Endothelial cell of umbilical vein (primary cell): ENCODE measurements around the gene CDIP1. TPM values are rescaled to one million over a fixed set of nuclear protein-coding genes. Genes with fewer than 3 reads are reported as not detected.
A peak's percentile ranks its signal among the peaks of the same experiment; 100 is the strongest.

Experiments used
- Bru-seq: library from RNA; stranded (reverse); fragments of 400-500 nt; gene quantifications from one replicate; lab custom pipeline; 2021; lab: Mats Ljungman, UMichigan
- BruChase-seq, 2 experiments: library from RNA; stranded (reverse); fragments of 400-500 nt; gene quantifications; one replicate each; lab custom pipeline; 2021; lab: Mats Ljungman, UMichigan
- BruUV-seq: library from RNA; stranded (reverse); fragments of 400-500 nt; replicated peaks from 2 replicates; lab custom pipeline; 2021; lab: Mats Ljungman, UMichigan
- CTCF ChIA-PET: fragments of 300-600, 350-600 bp; sonication (Branson Sonifier 250); formaldehyde crosslinking; loops from one replicate; lab custom pipeline; 2021; ENCODE audit warnings: antibody characterized with exemption, inconsistent platforms; lab: Charles Lee
- POLR2A ChIA-PET: fragments of 300-600, 350-600 bp; sonication (Branson Sonifier 250); formaldehyde crosslinking; loops from one replicate; lab custom pipeline; 2021; ENCODE audit warnings: antibody characterized with exemption, inconsistent platforms; lab: Charles Lee
- DNase-seq: peaks from one replicate; pipeline ENCODE4 v3.0.0-alpha.2; 2011; ENCODE audit warnings: low read depth, low spot score
- FAIRE-seq: peaks from 2 replicates; lab custom pipeline; 2011; peaks lifted over from hg19 to GRCh38; lab: Jason Lieb, UNC
- H2AFZ ChIP-seq: 2 replicates; pipeline ENCODE4 v1.6.0; 2012; ENCODE audit warnings: low read depth, low read length, control low read depth, inconsistent platforms
- H3K27ac ChIP-seq: 2 replicates; pipeline ENCODE4 v1.5.1; 2011; ENCODE audit warnings: low read depth, mild to moderate bottlenecking, control low read depth, low read length, moderate library complexity; ENCODE audit not compliant: insufficient read depth
- H3K27me3 ChIP-seq, 2 experiments: 2 replicates each; pipeline versions ENCODE4 v1.6.0 to v1.6.1; 2011; ENCODE audit warnings: low read length in 2 of 2, mixed read lengths in 1 of 2; ENCODE audit not compliant: control insufficient read depth in 2 of 2, insufficient read depth in 2 of 2
- H3K36me3 ChIP-seq, 2 experiments: 2 replicates in 1 of 2; 3 replicates in 1 of 2; pipeline ENCODE4 v1.5.1; 2011; ENCODE audit warnings: low read length in 2 of 2, mild to moderate bottlenecking in 1 of 2, moderate library complexity in 1 of 2; ENCODE audit not compliant: control insufficient read depth in 2 of 2, insufficient read depth in 2 of 2; ENCODE audit errors: extremely low read depth in 1 of 2
- H3K4me1 ChIP-seq: 3 replicates; pipeline ENCODE4 v1.5.1; 2011; ENCODE audit warnings: mild to moderate bottlenecking, low read length; ENCODE audit not compliant: control insufficient read depth, insufficient read depth; ENCODE audit errors: extremely low read depth
- H3K4me2 ChIP-seq: 2 replicates; pipeline ENCODE4 v1.6.1; 2011; ENCODE audit warnings: low read length, control low read depth, mixed read lengths; ENCODE audit not compliant: insufficient read depth
- H3K4me3 ChIP-seq, 3 experiments: fragments of 200-600 bp in 1 of 3; sonication (generic), shearing (Covaris generic) in 1 of 3; replicated peaks in 1 of 3; 2 replicates each; pipeline ENCODE4 v1.5.1; 2011 to 2016; ENCODE audit warnings: control low read depth in 3 of 3, low read length in 3 of 3, mild to moderate bottlenecking in 2 of 3, inconsistent platforms in 1 of 3, low read depth in 1 of 3, moderate library complexity in 1 of 3; ENCODE audit not compliant: insufficient read depth in 1 of 3
- H3K79me2 ChIP-seq: 2 replicates; pipeline ENCODE4 v1.6.0; 2012; ENCODE audit warnings: low read length, inconsistent platforms; ENCODE audit not compliant: control insufficient read depth, insufficient read depth
- H3K9ac ChIP-seq: replicated peaks from 2 replicates; pipeline ENCODE3; 2011; ENCODE audit warnings: low read length, control low read depth; ENCODE audit not compliant: insufficient read depth; ENCODE audit errors: extremely low read depth
- H3K9me1 ChIP-seq: replicated peaks from 3 replicates; pipeline ENCODE4 v1.6.0; 2011; ENCODE audit warnings: mild to moderate bottlenecking, low read length; ENCODE audit not compliant: control insufficient read depth, insufficient read depth; ENCODE audit errors: extremely low read depth
- H3K9me3 ChIP-seq: replicated peaks from 2 replicates; pipeline ENCODE4 v1.5.1; 2012; ENCODE audit warnings: low read length, inconsistent platforms; ENCODE audit not compliant: control insufficient read depth, insufficient read depth
- H4K20me1 ChIP-seq: replicated peaks from 2 replicates; pipeline ENCODE3; 2011; ENCODE audit warnings: mild to moderate bottlenecking, low read length; ENCODE audit not compliant: control insufficient read depth, insufficient read depth; ENCODE audit errors: extremely low read depth
- CTCF ChIP-seq, 2 donors: IDR thresholded peaks; 1 replicate in 1 of 2; 2 replicates in 1 of 2; pipeline ENCODE4 v1.5.1; 2011; ENCODE audit warnings: low read length in 2 of 2, mild to moderate bottlenecking in 2 of 2, moderate library complexity in 2 of 2, control low read depth in 1 of 2, inconsistent platforms in 1 of 2, low read depth in 1 of 2; ENCODE audit not compliant: insufficient read depth in 1 of 2; ENCODE audit errors: extremely low read depth in 1 of 2
- EZH2 ChIP-seq: IDR thresholded peaks from 2 replicates; pipeline ENCODE4 v1.6.1; 2012; ENCODE audit warnings: borderline replicate concordance, low read depth, mild to moderate bottlenecking, moderate library complexity, low read length, inconsistent platforms; ENCODE audit not compliant: severe bottlenecking
- FOS ChIP-seq: IDR thresholded peaks from 2 replicates; pipeline ENCODE4 v1.6.1; 2011; ENCODE audit warnings: mild to moderate bottlenecking, low read length, moderate library complexity, borderline replicate concordance; ENCODE audit not compliant: insufficient read depth
- GATA2 ChIP-seq: IDR thresholded peaks from 2 replicates; pipeline ENCODE4 v1.7.0; 2011; ENCODE audit warnings: low read depth, mild to moderate bottlenecking, moderate library complexity, mixed read lengths, low read length; ENCODE audit not compliant: insufficient read length, insufficient read depth
- JUN ChIP-seq: IDR thresholded peaks from 2 replicates; pipeline ENCODE4 v1.6.1; 2011; ENCODE audit warnings: borderline replicate concordance, low read depth; ENCODE audit not compliant: insufficient read length, insufficient read depth
- MAX ChIP-seq: IDR thresholded peaks from 2 replicates; pipeline ENCODE4 v1.6.1; 2011; ENCODE audit not compliant: insufficient read depth, insufficient read length
- MYC ChIP-seq: IDR thresholded peaks from one replicate; pipeline ENCODE4 v1.6.1; 2011; ENCODE audit warnings: mild to moderate bottlenecking, low read depth, low read length
- POLR2A ChIP-seq: IDR thresholded peaks from 2 replicates; pipeline ENCODE4 v1.6.1; 2012; ENCODE audit warnings: low read depth, mild to moderate bottlenecking, control low read depth, low read length
- POLR2AphosphoS5 ChIP-seq: IDR thresholded peaks from 2 replicates; pipeline ENCODE4 v1.6.1; 2012; ENCODE audit warnings: low read depth, mild to moderate bottlenecking, control low read depth, low read length, moderate library complexity; ENCODE audit not compliant: insufficient read depth
- dilution Hi-C: fragments of 300-500 bp; cut with MboI; formaldehyde crosslinking; loops from one replicate; pipeline ENCODE4 v1.15.0; 2019; ENCODE audit warnings: low sequenced_read_pairs; ENCODE audit not compliant: extremely low pct_ligation_motif_present
- intact Hi-C: fragments of 100-400 bp; cut with micrococcal nuclease; formaldehyde crosslinking; loops from one replicate; pipeline ENCODE4 v1.10.0; 2022
- long read RNA-seq: library from polyadenylated mRNA; stranded (forward); transcript quantifications from one replicate; pipeline ENCODE4 v2.0.0, GENCODE V29; 2021
- polyA minus RNA-seq, 3 experiments: library from RNA; depleted of rRNA, polyadenylated mRNA; stranded (reverse); fragments of >200 nt; gene quantifications; 1 replicate in 1 of 3; 2 replicates in 2 of 3; pipeline ENCODE4 v1.2.3, GENCODE V29; 2011
- polyA plus RNA-seq, 4 experiments: library from polyadenylated mRNA; depleted of rRNA in 3 of 4; stranded (reverse) in 3 of 4; unstranded in 1 of 4; fragments of >200 nt; gene quantifications; 2 replicates each; pipeline versions ENCODE4 v1.2.1 to v1.2.3, GENCODE V29; 2011 to 2012; ENCODE audit warnings: missing spikeins in 1 of 4
- total RNA-seq: library from RNA; stranded (reverse); gene quantifications from 2 replicates; pipeline ENCODE4 v1.2.3, GENCODE V29; 2021

Gene CDIP1
- total RNA-seq (22.4 and 33.9 TPM in 2 replicates), polyA plus RNA-seq (37.4 and 47.6 TPM in 2 replicates), polyA minus RNA-seq (24.4 and 25.1 TPM in 2 replicates), Bru-seq, nascent RNA (percentile 58 among the genes with signal in this experiment), BruChase-seq, experiment 1, labeled RNA remaining after a 6-hour chase (percentile 66 among the genes with signal in this experiment), BruChase-seq, experiment 2, labeled RNA remaining after a 2-hour chase (percentile 57 among the genes with signal in this experiment)
- polyA plus RNA-seq (2011; cell fraction: cytosol; rRNA removed), result 24.5 and 26.4 TPM in 2 replicates
- 21.8 and 25.6 TPM in 2 replicates for polyA plus RNA-seq (2011; cell fraction: nucleus; rRNA removed)
- 37.3 and 83.1 TPM in 2 replicates for polyA plus RNA-seq (2012)
- 7.5 TPM for polyA minus RNA-seq (2011; cell fraction: cytosol; rRNA and poly(A)+ RNA removed)
- 10.2 and 13.3 TPM in 2 replicates for polyA minus RNA-seq (2011; cell fraction: nucleus; rRNA and poly(A)+ RNA removed)
- long read RNA-seq, transcript CDIP1-209 (6 exons, 2,062 nt), result major isoform, 39 of 278 reads
- long read RNA-seq, partial matches to known transcripts, result 5 of 278 reads
- long read RNA-seq, other reads (novel, unspliced or antisense), result 229 of 278 reads

GRCh38 chr16:4538350-4539235 is at the start of gene CDIP1:
Gene CDIP1, minus strand, starts transcription at chr16:4538773. Its CDS starts 24,643 bp downstream, at chr16:4514130.
- dilution Hi-C loops, result no loop called here
- Histone ChIP-seq H3K79me2 (no peaks in the 10 kb centered on the region), H3K36me3 (no peaks in the 10 kb centered on the region), H3K9me1 (no peaks in the 10 kb centered on the region), H3K4me2 (peak within 1 kb of the TSS; percentile 57), H3K4me3 (peak within 1 kb of the TSS; percentile 50 to 60 (median 57)), H3K9me3 (no peaks in the 10 kb centered on the region), H3K4me1 (peaks cover 4% of the 10 kb centered on the region), H3K27me3 (peaks cover 0 to 2% of the 10 kb centered on the region in 2 experiments), H3K27ac (peak within 1 kb of the TSS; percentile 25), H3K9ac (peak within 1 kb of the TSS; percentile 64), H2AFZ (peak within 1 kb of the TSS; percentile 75), H4K20me1 (no peaks in the 10 kb centered on the region)
- peak; percentile 97 for TF ChIP-seq MYC
- peak; percentile 87 for TF ChIP-seq POLR2AphosphoS5
- peak; percentile 72 for TF ChIP-seq POLR2A
- no peak for TF ChIP-seq FOS
- peak; percentile 22 for TF ChIP-seq EZH2
- peak in 1 of 2 donors; percentile 3 for TF ChIP-seq CTCF (IDR thresholded peaks at IDR 0.05; ENCODE audit: extremely low read depth in 1 of 2, insufficient read depth in 1 of 2, low read depth in 1 of 2, low read length in 2 of 2)
- TF ChIP-seq JUN, result peak; percentile 42
- TF ChIP-seq GATA2, result no peak
- peak; percentile 100 for TF ChIP-seq MAX
- BruUV-seq, result no TSS peak
- peak; percentile 94 for FAIRE-seq
- peak; percentile 97 for DNase-seq
- ChIA-PET CTCF (interaction anchor here (0.8 to 2.1 kb wide), 4 partner anchors 10 to 33 kb away, joined by 3 to 12 read pairs (median 3); no protein-coding TSS in a partner anchor), POLR2A (no interaction called here)
- intact Hi-C loops, result loop anchor here (2.0 to 5.0 kb wide), 2 partner anchors 62 to 74 kb away; partner anchors contain the start of genes HMOX2 and UBALD1
